GM21390 (cell line): Measurements from ENCODE around the gene OR4D11.
"Not testable (repeated sequence)": the region's sequence is repeated elsewhere in the genome, so short reads cannot be mapped to it uniquely, and the experiment has no call there.

Source experiments
- ATAC-seq: cut with Tn5 transposase; IDR thresholded peaks from one replicate; pipeline ENCODE4 v1.9.1; 2021; ENCODE audit not compliant: unreplicated experiment

Gene OR4D11

GRCh38 chr11:59547605-59548308 is 44.4 kb downstream of the OR4D11 start:
- not testable (repeated sequence) for ATAC-seq

- ATAC-seq = no peak
Measured at GRCh38 chr11:59548309-59548656, 44.9 kb downstream of the OR4D11 start.

GRCh38 chr11:59550368-59550841 is 47.0 kb downstream of the OR4D11 start:
- peak; percentile 89 for ATAC-seq

GRCh38 chr11:59550842-59551658 is 47.7 kb downstream of the OR4D11 start:
- peak; percentile 27 for ATAC-seq

GRCh38 chr11:59551659-59552521 is 48.5 kb downstream of the OR4D11 start:
- ATAC-seq = no peak

GRCh38 chr11:59552844-59553243 is 49.5 kb downstream of the OR4D11 start:
- no peak for ATAC-seq

- ATAC-seq = no peak
Measured at GRCh38 chr11:59553323-59553722, 49.9 kb downstream of the OR4D11 start.
